Fibroblast of the conjunctiva (primary cell): ENCODE data around the gene DICER1.
"Not testable (repeated sequence)": the region's sequence is repeated elsewhere in the genome, so short reads cannot be mapped to it uniquely, and the experiment has no call there.

Source experiments
- DNase-seq: peaks from one replicate; pipeline ENCODE4 v3.0.0-alpha.2; 2010; ENCODE audit warnings: low read depth

The DICER1 gene

GRCh38 chr14:95184413-95184790 is 27.1 kb upstream of the DICER1 start:
- DNase-seq = no peak

GRCh38 chr14:95183532-95184412 is 26.4 kb upstream of the DICER1 start:
- DNase-seq = no peak

DNA sequence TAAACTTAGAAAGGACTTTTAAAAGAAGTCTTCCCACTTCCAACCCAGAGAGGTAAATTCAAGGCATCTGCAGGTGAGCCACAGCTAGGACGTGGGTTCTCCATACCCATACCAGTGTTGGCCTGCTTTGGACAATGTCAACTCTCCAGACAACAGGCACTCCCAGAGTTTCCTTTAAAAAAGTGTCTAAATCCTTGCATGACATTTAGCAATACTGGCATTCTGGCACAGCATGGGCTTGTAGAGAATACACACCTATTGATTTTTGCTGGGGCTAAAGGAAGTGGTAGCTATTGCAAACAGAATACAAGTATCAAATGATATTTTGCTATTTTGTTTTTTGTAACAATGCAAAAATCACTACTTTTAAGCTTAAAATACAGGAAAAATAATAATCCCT is 25.8 kb upstream of the DICER1 start:
- DNase-seq = no peak

DNA sequence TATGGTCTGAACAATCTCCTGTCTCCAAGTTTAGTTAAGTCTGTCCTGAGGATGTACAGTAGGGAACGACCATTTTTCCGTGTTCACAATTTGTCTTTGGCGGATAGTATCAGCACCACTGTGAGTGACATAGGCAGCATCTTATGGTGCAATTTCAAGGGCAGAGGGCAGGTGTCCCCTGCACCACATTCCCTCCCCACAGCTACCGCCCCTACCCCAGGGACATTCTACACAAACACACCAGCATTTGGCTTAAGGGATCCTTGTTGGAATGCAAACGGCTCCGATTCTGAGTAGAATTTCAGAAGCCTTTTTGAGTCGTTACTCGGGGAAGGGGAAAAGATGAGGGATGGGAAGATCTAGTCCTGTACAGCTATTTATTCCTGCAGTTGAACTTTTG is 25.1 kb upstream of the DICER1 start:
- DNase-seq = no peak

- no peak for DNase-seq
Observed at GRCh38 chr14:95180966-95181741, 23.8 kb upstream of the DICER1 start.

DNA sequence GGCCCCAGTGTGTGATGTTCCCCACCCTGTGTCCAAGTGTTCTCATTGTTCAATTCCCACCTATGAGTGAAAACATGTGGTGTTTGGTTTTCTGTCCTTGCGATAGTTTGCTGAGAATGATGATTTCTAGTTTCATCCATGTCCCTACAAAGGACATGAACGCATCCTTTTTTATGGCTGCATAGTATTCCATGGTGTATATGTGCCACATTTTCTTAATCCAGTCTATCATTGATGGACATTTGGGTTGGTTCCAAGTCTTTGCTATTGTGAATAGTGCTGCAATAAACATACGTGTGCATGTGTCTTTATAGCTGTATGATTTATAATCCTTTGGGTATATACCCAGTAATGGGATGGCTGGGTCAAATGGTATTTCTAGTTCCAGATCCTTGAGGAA is 18.3 kb upstream of the DICER1 start:
- not testable (repeated sequence) for DNase-seq

DNA sequence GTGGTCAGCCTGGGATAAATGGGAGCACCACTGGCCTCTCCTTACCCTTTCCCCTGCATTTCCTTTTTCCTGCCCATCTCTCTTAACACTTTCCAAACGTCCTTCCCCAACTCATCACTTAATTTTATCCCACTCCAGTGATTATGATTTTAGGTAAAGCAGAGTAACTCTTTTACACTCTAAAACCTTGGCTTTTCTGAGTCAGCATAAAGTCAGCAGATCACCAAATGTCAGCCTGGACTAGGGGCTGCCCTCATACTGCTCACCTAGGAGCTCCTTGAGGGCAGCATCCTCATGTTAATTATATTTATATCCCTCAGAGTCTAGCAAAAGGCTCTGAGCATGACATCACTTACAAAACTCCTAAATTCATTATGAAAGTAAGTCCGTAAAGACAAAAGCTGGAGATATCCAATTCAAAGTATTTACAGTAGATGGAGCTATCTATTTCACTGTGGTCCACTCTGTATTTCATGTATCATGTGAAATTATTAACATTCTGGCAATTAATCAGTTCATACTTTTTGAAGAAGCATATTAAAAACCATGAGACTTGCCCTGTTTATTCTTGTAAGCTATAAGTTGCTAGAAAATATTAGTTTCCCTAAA is 17.0 kb upstream of the DICER1 start:
- no peak for DNase-seq

GRCh38 chr14:95173518-95173917 is 16.2 kb upstream of the DICER1 start:
- no peak for DNase-seq

DNA sequence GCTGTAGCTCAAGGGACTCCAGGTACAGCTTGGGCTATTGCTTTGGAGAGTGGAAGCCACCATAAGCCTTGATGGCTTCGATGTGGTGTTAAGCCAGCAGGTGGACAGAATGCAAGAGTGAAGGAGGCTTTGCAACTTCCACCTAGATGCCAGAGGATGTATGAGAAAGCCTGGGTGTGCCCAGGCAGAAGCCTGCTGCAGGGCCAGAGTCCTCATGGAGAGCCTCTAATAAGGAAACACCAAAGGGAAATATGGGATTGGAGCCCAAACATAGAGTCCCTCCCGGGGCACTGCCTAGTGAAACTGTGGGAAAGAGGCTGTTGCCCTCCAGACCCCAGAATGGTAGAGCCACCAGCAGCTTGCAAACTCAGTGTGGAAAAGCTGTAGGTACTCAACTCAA is 9.8 kb upstream of the DICER1 start:
- DNase-seq = no peak

- DNase-seq = no peak
Observed at GRCh38 chr14:95165517-95165916, 8.2 kb upstream of the DICER1 start.

GRCh38 chr14:95164506-95164905 is 7.2 kb upstream of the DICER1 start:
- no peak for DNase-seq

- DNase-seq = no peak
Observed at GRCh38 chr14:95163666-95164065, 6.3 kb upstream of the DICER1 start.

GRCh38 chr14:95163132-95163531 is 5.8 kb upstream of the DICER1 start:
- no peak for DNase-seq

- no peak for DNase-seq
Observed at GRCh38 chr14:95162641-95163040, 5.3 kb upstream of the DICER1 start.

GRCh38 chr14:95157048-95157326 is 342 bp downstream of the DICER1 start:
- no peak for DNase-seq

GRCh38 chr14:95156161-95157047 is 925 bp downstream of the DICER1 start:
- DNase-seq = no peak

- no peak for DNase-seq
Observed at GRCh38 chr14:95155045-95155444, 2.3 kb downstream of the DICER1 start.

DNA sequence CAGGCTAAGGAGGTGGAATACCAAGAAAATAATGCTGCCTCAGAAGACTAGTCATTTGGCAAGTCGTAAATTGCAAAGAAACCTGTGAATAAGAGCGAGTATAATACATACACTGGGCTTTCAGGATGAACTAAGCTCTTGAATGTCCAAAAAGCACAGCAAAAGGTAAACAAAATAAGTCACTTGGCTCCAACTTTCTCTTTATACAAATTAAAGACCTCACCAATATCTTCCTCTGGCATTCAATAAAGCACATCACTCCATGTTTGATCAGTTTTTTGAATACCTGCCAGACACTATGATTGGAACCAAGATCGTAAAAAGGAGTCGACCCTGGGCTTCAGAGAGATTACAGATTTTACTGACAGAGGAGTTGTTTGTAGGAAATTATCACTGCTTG is 3.5 kb downstream of the DICER1 start:
- no peak for DNase-seq

DNA sequence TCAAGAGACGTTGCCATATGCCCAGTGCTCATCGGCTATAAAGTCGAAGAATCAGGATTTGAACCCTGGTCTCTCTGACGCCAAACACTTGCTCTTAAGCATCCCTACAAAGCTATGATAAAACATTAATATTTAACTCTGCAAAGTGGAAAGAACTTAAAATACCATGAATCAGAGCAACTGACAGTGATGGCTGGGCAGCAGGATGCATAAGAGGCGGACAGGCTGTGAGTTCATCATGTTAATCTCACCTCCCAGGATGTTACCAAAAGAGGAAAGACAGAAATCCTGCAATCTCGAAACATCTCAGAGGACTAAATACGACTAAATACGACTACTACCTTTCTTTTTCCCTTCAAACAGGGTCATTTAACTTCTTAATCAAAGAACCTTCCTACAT is 5.8 kb downstream of the DICER1 start:
- no peak for DNase-seq

DNA sequence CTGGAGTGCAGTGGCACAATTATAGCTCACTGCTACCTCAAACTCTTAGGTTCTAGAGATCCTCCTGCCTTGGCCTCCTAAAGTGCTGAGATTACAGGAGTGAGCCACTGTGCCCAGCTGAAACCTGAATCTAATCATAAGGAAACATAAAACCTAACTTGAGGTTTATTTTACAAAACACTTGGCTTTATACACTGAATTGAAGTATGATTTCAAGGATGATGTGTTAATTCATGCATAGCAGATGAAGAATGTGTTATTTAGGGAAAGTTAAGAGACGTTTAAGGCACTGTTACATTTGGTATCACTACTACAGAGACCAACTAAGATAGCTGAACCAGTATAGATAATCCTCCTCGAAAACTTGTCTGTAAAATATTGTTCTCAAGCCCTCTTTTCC is 6.4 kb downstream of the DICER1 start:
- no peak for DNase-seq

GRCh38 chr14:95149441-95149840 is 7.9 kb downstream of the DICER1 start:
- no peak for DNase-seq

GRCh38 chr14:95147597-95147996 is 9.7 kb downstream of the DICER1 start:
- no peak for DNase-seq
